HG03521 (cell line): ENCODE data around the gene ITPR2.
"Not testable (repeated sequence)": the region's sequence is repeated elsewhere in the genome, so short reads cannot be mapped to it uniquely, and the experiment has no call there.

Source experiments
- ATAC-seq: cut with Tn5 transposase; IDR thresholded peaks from one replicate; pipeline ENCODE4 v1.9.1; 2021; ENCODE audit warnings: mild to moderate bottlenecking, moderate library complexity; ENCODE audit not compliant: unreplicated experiment

The ITPR2 gene

DNA sequence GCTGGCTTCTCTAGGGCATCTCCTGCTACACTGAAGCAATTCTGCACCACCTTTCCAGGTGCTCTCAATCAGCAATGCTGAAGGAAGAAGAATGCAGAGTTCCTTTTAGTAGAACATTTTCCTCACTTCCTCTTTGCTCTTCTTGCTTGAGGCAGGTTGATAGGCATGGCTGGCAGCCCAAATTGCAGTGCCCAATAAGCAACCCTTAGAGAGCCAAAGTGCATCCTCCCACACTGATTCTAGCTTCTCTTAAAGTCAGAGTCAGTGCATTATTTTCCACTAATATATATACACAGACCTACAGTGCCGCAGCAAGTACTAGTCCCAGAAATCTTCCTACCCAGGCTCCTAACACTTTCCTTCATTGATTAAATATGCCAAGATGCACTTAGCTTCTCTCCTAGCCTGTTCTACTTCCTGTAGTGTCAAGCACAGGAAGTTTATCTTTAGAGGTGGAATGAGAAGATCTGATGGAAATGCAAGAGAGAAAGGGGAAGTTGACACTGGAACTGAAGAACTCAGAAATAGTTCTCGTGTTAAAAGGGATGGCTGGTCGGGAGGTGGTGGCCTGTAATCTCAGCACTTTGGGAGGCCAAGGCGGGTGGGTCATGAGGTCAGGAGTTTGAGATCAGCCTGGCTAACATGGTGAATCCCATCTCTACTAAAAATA lies 504.9 kb downstream of the ITPR2 start:
- no peak for ATAC-seq

DNA sequence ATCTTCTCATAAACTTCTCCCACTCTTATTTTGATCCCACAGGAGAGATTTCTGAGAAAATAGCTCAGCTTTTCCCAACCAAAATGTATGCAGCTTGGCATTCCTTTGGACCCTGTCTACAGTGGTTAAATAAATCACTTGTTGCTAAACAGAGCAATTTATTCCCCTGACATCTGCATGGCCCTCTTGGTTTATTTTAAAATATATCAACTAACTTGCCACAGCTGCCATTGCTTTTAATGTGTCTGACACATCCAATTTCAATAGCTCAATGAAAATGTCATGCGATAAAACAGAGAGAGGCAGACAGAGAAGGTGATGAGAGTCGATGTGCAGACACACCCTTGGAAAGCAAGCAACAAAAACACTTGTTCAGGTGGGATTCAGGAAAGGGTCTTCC lies 509.3 kb downstream of the ITPR2 start:
- no peak for ATAC-seq

DNA sequence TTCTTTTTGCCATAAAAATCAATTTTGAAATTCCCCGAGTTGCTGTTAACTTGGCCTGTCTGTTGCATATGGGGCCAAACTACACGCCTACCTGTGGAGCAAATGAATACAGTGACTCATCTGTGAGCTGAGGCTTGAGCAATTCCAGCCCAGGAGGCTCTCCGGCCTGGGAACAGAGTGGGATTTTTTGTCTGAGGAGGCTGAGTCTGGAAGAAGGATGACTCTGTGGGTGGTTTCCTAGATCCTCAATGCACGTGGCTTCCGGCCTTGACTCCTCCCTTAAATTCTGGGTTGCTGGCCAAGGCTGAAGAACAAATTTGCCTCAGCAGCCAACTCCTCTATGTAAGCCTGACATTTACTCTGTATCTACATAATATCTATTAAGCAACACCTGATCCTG lies 513.5 kb downstream of the ITPR2 start:
- no peak for ATAC-seq

DNA sequence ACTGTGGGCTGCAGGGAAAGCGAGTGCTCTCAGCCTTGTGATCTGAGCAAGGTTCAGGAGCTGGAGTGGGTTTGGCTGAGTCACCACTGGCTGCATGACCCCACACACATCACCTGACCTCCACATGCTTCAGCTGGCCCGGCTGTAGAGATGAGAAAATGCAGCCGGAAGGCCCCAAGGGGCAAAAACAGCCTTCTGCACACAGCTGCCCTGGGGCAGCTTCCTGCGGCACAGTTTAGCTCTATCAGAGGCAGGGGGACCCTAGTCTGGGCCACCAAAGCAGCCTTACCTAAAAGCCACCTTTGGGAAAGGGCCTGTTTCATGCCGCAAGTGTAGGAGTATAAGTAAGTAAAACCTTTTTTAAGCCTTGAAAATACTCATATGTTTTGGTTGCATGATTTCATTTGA lies 514.3 kb downstream of the ITPR2 start:
- ATAC-seq: peak; percentile 90

DNA sequence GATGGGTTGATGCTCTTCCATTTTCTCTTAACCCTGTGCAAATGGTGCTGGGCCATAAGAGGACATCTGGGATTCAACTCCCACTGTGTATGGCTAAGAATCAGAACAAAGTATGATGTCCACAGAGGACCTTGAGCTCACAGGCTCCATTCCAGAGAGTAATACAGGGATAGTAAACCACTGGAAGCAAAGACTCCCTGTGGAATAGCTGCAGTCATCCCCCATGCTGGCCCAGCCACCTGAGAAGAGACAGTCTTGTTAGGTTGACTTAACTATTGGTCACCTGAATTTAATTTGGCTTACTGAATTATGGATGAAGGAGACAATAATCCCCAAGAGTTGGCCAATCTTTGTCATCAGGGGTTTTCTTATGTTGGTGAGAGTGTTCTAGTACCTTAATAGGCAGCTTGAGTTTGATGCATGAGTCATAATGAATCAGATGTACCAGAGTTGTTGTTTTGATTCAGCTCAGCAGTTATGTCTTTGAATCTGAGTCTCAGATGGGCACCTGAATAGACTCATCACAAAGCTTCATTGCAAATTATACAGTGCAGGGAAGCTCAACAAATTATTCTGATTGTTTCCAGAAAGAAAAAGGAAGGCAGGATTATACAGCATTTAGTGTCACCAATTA lies 514.9 kb downstream of the ITPR2 start:
- peak; percentile 38 for ATAC-seq

DNA sequence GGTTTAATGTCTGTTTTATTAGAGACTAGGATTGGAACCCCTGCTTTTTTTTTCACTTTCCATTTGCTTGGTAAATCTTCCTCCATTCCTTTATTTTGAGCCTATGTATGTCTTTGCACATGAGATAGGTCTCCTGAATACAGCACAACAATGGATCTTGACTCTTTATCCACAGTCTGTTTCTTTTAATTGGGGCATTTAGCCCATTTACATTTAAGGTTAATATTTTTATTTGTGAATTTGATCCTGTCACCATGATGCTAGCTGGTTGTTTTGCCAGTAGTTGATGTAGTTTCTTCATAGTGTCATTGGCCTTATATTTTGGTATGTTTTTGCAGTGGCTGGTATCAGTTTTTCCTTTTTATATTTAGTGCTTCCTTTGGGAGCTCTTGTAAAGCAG lies 518.9 kb downstream of the ITPR2 start:
- ATAC-seq: not testable (repeated sequence)

DNA sequence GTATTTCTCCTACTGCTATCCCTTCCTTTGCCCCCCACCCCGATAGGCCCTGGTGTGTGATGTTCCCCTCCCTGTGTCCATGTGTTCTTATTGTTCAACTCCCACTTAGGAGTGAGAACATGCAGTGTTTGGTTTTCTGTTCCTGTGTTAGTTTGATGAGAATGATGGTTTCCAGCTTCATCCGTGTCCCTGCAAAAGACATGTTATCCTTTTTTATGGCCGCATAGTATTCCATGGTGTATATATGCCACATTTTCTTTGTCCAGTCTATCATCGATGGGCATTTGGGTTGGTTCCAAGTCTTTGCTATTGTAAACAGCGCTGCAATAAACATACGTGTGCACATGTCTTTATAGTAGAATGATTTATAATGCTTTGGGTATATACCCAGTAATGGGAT lies 522.5 kb downstream of the ITPR2 start:
- ATAC-seq: not testable (repeated sequence)

DNA sequence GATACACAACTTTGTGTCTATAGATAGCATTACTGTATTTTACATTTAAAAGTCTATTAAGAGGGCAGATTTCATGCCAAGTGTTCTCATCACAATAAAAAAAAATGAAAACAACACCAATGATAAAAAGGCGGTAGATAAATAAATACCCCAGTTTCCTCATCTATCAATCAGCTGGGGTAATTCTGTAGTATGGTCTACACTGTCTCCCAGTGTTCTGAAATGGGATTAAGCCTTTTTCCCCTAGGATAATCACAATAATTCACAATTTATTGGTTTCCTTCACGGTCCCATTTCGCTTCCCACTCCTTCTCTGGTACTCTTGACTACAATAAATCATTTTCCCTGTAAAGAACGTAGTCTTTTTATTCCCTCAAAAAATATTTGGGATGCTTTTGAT lies 523.4 kb downstream of the ITPR2 start:
- no peak for ATAC-seq

DNA sequence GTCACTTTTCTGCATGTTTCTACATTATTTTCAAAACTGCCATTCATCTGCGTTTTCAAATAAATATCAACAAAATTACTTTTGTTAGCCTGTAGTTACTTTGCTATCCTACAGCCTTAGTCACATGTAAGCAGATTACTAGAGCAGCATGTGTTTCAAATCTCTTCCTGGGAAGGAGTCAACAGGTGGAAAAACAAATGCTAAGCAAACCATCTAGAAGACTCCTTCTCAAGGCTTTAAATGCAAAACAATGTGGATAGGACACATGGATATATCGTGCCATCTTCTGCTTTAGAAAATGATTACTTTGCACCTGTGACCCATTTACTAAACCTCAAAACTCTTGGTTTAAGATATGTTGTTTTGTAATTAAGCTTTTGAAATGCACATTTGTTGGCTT lies 528.7 kb downstream of the ITPR2 start:
- ATAC-seq: no peak

DNA sequence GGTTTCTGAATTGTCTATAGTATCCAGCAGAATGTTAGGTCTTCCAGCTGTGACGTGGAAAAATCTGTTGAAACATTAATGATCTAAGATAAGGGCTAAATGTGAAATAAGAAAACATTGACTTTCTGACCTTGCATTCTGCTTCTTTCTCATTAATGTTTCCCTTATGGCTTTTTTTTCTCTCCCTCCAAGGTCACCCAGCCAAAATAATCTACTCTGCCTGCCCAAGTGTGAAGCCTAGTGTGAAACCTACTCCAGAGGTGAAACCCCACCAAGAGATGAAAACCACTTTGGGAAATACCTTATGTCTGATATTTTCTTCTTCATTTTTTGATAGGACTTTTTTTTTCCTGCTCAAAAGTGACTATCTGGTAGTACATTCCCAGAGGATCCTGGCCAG lies 529.6 kb downstream of the ITPR2 start:
- no peak for ATAC-seq

DNA sequence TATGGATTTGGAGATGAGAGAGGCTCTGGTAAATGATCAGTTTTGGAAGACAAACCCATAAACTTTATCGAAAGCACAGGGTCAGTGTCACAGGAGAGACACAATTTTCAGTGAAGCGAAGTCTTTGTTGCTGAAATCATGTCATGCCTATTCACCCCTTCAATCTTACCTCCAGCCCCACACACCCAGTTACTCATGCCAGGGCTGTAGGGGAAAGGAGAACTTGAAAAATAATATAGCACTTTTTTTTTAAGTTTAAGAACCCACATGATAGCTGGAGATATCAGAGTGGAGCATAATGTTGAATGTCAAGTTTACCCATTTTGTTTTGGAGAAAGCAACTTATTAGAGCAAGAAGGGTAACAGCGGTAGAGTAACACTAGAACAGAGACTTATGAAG lies 530.2 kb downstream of the ITPR2 start:
- no peak for ATAC-seq

DNA sequence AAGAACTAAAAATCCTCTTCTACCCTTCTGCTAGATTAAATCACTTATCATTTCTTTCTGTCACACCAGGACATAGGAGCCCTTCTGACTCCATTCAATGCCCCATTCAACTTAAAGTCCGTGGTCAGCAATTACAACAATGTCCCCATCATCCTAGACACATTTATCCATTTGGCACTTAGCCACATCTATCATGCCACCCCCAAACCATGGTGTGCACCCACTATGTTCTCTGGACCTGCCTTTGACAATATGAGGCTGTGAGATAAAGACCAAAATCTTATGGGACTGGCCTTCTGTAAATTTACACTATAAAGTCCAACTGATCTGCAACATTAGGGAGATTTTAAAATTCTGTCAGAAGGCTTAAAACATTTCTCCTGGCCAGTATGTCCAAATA lies 533.2 kb downstream of the ITPR2 start:
- ATAC-seq: no peak

DNA sequence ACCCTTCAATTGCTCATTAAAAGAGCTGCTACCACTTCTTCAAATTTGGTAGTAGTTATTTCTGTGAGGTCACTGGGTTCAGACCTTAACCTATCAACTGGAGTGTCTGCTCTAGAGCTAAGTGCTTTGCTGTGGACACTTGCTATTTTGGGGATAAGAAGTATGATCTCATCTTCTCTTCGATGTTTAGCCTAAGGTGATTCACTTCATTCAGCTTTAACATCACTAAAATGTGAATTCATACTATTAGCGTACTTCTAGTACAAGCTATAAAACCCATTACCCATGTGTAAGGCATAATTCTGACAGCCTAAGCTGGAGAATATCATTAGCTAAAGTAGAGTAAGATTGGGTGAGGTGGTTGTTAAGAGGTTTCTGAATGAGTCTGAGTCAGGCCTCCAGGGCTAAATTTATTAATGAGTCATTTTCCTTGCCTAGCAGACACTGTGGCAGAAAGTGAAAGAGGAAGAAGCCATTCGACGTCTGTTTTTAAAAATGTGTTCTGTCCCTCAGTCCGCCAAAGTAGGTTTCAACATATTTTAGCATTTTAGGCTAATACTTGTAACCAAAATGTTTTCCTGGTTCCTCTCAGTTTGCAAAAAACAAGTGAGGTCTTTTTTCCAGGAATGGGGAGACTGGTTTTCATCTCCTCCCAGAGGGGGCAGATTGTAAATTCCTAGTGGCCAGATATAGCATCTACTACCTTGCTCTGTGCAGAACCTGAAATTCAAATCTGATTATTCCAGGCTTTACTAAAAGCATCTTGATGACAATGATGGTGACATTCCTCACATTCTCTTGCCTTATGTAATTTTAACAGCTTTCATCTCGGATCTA lies 534.0 kb downstream of the ITPR2 start:
- peak; percentile 99 for ATAC-seq

DNA sequence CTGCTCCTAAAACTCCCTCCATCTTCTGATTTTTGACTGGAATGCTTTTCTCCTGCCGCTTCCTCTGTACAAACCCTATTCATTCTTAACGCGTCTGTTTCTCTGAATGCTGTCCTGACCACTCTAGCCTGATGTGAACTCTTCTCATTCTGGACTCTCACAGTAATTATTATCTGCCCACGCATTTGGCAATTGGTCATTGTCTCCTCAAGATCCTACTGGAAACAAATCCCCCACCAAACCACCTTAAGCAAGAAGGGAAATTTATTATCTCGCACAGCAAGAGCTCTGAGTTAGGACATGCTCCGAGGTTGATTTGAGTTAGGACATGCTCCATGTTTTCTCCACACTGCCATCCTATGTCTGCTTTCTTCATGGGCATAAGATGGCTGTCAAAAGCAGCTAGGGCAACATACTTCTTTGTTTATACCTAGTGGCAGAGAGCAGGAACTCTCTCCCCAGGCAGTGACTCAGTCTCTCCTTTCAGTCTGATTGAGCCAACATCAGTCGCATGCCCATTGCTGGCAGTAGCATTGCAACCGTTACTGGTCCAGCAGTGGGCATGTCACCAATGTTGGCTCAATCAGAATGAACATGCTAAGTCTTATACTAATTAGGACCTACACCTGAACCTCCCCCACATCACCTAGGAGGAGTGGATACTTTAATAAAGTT lies 535.5 kb downstream of the ITPR2 start:
- no peak for ATAC-seq

DNA sequence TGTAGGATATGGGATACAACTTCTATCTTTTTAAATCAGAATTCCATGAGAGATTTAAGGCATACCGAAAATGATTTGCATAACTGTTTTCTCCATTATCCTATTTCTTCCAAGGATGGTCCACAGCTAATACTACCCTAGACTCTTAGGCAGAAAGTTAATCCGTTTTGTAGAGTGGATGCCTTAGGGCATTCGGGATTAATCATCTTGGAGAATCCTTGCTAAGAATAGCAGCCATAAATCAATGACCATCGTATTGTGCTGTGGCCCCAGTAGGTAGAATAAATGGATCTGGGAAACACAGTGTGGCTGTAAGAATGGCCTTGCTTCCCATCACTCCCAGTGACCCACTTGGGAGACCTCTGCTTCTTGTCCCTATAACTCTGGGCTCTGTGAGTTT lies 538.0 kb downstream of the ITPR2 start:
- no peak for ATAC-seq

DNA sequence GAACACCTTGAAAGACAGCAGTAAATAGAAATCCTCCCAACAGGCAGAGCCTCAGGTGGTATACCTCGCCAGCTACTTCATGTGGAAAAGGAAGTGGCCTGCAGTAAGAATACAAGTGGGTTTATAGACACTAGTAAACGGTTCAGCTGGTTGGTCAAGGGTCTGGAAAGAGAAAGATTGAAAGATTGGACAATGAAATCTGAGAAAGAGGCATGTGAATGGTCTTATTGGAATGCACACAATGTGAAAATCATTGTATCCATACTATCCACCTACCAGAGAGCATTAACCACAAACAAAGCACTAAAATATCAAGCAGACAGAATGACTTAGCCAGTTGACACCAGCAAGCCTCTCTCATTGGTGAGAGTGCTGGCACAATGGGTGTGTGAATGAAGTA lies 539.4 kb downstream of the ITPR2 start:
- no peak for ATAC-seq

DNA sequence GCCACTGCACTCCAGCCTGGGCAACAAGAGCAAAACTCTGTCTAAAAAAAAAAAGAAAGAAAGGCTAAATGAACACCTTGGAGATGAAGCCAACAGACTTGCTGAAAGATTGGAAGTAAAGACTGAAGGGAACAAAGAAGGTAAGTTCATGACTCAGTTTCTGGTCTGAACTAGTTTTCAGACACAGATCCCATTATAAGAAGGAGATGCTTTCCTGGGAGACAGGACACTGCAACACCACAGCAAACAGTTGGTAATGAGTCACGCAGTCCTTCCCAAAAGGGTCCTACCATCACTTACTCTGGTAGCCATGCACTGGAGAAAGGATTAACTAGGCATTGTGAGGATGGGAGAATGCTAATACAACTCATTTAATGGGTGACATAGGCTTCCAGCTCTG lies 540.4 kb downstream of the ITPR2 start:
- no peak for ATAC-seq

DNA sequence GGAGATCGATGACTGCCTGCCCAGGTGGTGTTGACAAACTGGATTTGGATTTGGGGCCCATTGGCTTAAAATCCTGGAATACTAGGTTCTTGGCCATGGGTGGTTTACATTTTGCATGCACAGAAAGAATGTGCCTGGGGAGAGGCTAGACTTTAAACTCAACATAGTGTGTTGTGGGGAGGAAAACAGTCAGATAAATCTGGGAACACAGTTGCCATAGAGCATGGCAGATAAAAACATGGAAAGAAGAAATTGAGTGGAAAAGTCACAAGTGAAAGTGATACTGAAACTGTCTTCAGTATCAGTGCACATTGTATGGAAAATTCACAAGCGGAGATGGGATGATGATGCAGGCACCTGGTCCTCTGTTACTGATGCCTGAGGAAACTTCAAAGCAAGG lies 542.4 kb downstream of the ITPR2 start:
- no peak for ATAC-seq

DNA sequence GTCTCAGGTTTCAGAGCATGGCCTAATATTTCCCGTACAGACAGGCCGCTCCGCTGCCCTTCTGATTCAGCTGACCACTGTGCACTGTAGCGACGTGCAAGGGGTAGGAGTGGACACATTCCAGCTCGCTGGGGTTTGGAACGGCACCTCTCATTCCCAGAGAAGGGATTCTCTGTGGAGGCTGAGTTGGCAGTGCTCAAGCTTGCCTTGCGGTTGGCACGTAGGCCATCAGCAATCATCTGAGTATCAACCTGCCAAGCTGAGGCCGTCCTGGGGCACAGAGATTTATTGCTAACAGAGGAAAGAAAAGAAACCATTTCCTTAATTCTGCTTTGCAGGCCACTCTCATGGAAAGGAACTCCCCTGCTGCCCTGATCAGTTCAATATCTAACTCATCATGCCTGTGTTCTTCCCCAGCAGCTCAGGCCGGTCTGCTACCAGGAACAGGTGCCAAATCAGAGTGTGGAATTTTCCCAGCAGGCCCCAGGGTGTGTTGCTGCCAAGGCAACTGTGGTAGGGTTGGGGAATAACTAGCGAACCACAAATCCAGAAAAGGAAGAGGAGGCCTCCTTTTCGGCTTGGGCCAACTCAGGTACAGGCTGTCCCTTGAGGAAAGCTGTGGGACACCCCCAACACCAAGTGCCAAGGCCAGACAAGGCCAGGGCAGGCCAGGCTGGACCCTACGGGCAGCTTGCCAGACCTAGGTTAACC lies 545.2 kb downstream of the ITPR2 start:
- ATAC-seq: no peak
